GM12801 (cell line): Measurements from ENCODE around the gene DIPK2B.

Source experiments
- CTCF ChIP-seq: IDR thresholded peaks from one replicate; pipeline ENCODE4 v1.5.1; 2011; ENCODE audit warnings: control low read depth; ENCODE audit not compliant: insufficient read length; ENCODE audit errors: extremely low read depth

The DIPK2B gene

GRCh38 chrX:45191383-45191782 is 9.3 kb downstream of the DIPK2B start:
- TF ChIP-seq CTCF: no peak

GRCh38 chrX:45187731-45188130 is 12.9 kb downstream of the DIPK2B start:
- no peak for TF ChIP-seq CTCF

- TF ChIP-seq CTCF: no peak
Observed at GRCh38 chrX:45186643-45187026, 14.0 kb downstream of the DIPK2B start.

GRCh38 chrX:45184211-45184610 is 16.5 kb downstream of the DIPK2B start:
- TF ChIP-seq CTCF: no peak

DNA sequence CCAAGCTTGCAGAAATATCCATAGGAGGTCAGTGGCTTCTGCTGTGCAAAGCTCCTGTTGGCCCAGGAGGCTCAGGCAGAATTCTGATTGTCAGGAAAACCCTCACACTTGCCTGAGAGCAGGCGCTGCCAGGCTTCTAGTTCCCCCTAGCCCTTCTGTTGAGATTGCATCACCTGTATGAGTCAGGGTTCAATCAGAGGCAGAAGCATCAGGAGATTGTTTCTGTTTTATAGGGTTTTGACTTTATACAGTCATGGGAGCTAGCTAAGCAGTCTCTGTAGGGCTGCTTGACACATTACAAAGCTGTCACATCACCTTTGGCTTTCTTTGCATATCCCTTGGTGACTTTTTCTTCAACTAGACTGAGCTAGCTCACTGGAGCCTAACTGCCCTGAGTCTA is 27.8 kb downstream of the DIPK2B start:
- TF ChIP-seq CTCF: no peak

DNA sequence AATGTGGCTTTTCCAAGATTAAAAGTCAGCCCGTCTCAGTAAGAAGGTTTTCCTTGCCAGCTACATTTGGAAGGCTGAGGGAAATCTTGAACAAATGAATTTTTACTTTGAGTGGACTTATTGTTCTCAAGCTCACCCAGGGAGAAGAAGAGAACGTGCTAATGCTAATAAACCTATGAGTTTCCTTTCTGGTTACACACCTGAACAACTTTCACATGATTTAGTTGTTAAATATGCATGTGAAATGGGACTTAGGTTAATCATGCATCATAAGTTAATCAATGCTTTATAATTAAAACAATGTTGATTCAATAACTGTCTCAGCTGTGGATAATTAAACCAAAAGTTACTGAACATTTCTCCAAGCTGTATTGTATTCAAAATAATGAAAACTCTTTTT is 33.9 kb downstream of the DIPK2B start:
- no peak for TF ChIP-seq CTCF

GRCh38 chrX:45165726-45166125 is 35.0 kb downstream of the DIPK2B start:
- no peak for TF ChIP-seq CTCF

DNA sequence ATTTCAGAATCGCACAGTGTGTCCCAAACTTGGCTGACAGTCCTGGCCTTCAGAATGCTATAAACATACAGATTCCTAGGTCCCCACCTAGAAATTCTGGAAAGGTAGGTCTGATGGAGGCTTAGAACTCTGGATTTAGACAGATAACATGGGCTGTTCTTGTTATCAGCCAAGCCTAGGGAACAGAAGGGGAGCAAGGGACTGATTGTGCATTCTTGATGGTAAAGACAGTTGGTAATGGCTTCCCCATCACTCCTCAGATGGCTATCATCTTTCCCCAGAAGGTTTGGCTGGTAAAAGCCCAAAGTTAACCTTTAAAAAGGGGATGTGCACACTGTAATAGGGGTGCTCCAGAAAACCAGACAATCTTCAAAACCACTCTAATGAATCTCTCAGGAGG is 35.7 kb downstream of the DIPK2B start:
- no peak for TF ChIP-seq CTCF
